Measurements from ENCODE around the gene SLIT3. TPM values are rescaled to one million over a fixed set of nuclear protein-coding genes. Genes with fewer than 3 reads are reported as not detected.

SLIT3 gene
- polyA plus RNA-seq, 1 donor, result 18.3 TPM

GRCh38 chr5:169248996-169249395, 51.9 kb downstream of the SLIT3 start:
- H3K9me3 ChIP-seq (ENCODE audit: control insufficient read depth, low read depth, low read length), result no peaks in the 10 kb centered on the region
- H3K36me3 ChIP-seq (ENCODE audit: control insufficient read depth, insufficient read depth, low read length), result no peaks in the 10 kb centered on the region
- no peaks in the 10 kb centered on the region for H3K4me1 ChIP-seq (ENCODE audit: control insufficient read depth, insufficient read depth, low read length)
- H3K4me3 ChIP-seq (ENCODE audit: low read length), result no peak overlapping the region
- WGBS (ENCODE audit: insufficient coverage, low lambda C conversion rate), result 14% methylated on average over 1 of the region's 1 CpG
- H3K27ac ChIP-seq (ENCODE audit: low read length), result no peak overlapping the region
- H3K27me3 ChIP-seq (ENCODE audit: control insufficient read depth, insufficient read depth, low read length), result no peaks in the 10 kb centered on the region
- no peak for DNase-seq

GRCh38 chr5:169248550-169248949, 52.4 kb downstream of the SLIT3 start:
- Histone ChIP-seq H3K4me3 (ENCODE audit: low read length) (no peak overlapping the region), H3K36me3 (ENCODE audit: control insufficient read depth, insufficient read depth, low read length) (no peaks in the 10 kb centered on the region), H3K27me3 (ENCODE audit: control insufficient read depth, insufficient read depth, low read length) (no peaks in the 10 kb centered on the region), H3K4me1 (ENCODE audit: control insufficient read depth, insufficient read depth, low read length) (no peaks in the 10 kb centered on the region), H3K27ac (ENCODE audit: low read length) (no peak overlapping the region), H3K9me3 (ENCODE audit: control insufficient read depth, low read depth, low read length) (no peaks in the 10 kb centered on the region)
- DNase-seq, result no peak
- WGBS (ENCODE audit: insufficient coverage, low lambda C conversion rate), result no CpG with 5 or more reads among the region's 3 CpGs

- no CpG with 5 or more reads among the region's 3 CpGs for WGBS (ENCODE audit: insufficient coverage, low lambda C conversion rate)
- no peak overlapping the region for H3K27ac ChIP-seq (ENCODE audit: low read length)
- no peaks in the 10 kb centered on the region for H3K36me3 ChIP-seq (ENCODE audit: control insufficient read depth, insufficient read depth, low read length)
- no peaks in the 10 kb centered on the region for H3K4me1 ChIP-seq (ENCODE audit: control insufficient read depth, insufficient read depth, low read length)
- DNase-seq, result no peak
- H3K9me3 ChIP-seq (ENCODE audit: control insufficient read depth, low read depth, low read length), result no peaks in the 10 kb centered on the region
- H3K4me3 ChIP-seq (ENCODE audit: low read length), result no peak overlapping the region
- H3K27me3 ChIP-seq (ENCODE audit: control insufficient read depth, insufficient read depth, low read length), result no peaks in the 10 kb centered on the region
Observed at GRCh38 chr5:169244812-169245211, 56.1 kb downstream of the SLIT3 start.

GRCh38 chr5:169243651-169244422, 57.1 kb downstream of the SLIT3 start:
- WGBS (ENCODE audit: insufficient coverage, low lambda C conversion rate), result no CpG with 5 or more reads among the region's 10 CpGs
- H3K27ac ChIP-seq (ENCODE audit: low read length), result no peak overlapping the region
- H3K4me3 ChIP-seq (ENCODE audit: low read length), result no peak overlapping the region
- DNase-seq, result no peak
- H3K36me3 ChIP-seq (ENCODE audit: control insufficient read depth, insufficient read depth, low read length), result no peaks in the 10 kb centered on the region
- H3K27me3 ChIP-seq (ENCODE audit: control insufficient read depth, insufficient read depth, low read length), result no peaks in the 10 kb centered on the region
- no peaks in the 10 kb centered on the region for H3K4me1 ChIP-seq (ENCODE audit: control insufficient read depth, insufficient read depth, low read length)
- no peaks in the 10 kb centered on the region for H3K9me3 ChIP-seq (ENCODE audit: control insufficient read depth, low read depth, low read length)

- whole genome bisulfite sequencing (ENCODE audit: insufficient coverage, low lambda C conversion rate), result 60% methylated on average over 1 of the region's 2 CpGs
- H3K36me3 ChIP-seq (ENCODE audit: control insufficient read depth, insufficient read depth, low read length), result no peaks in the 10 kb centered on the region
- no peak overlapping the region for H3K27ac ChIP-seq (ENCODE audit: low read length)
- no peaks in the 10 kb centered on the region for H3K9me3 ChIP-seq (ENCODE audit: control insufficient read depth, low read depth, low read length)
- H3K4me3 ChIP-seq (ENCODE audit: low read length), result no peak overlapping the region
- no peak for DNase-seq
- H3K27me3 ChIP-seq (ENCODE audit: control insufficient read depth, insufficient read depth, low read length), result no peaks in the 10 kb centered on the region
- no peaks in the 10 kb centered on the region for H3K4me1 ChIP-seq (ENCODE audit: control insufficient read depth, insufficient read depth, low read length)
Observed at GRCh38 chr5:169242849-169243186, 58.1 kb downstream of the SLIT3 start.

GRCh38 chr5:169242175-169242848, 58.6 kb downstream of the SLIT3 start:
- H3K4me3 ChIP-seq (ENCODE audit: low read length), result no peak overlapping the region
- no peak overlapping the region for H3K27ac ChIP-seq (ENCODE audit: low read length)
- no CpG with 5 or more reads among the region's 4 CpGs for WGBS (ENCODE audit: insufficient coverage, low lambda C conversion rate)
- H3K4me1 ChIP-seq (ENCODE audit: control insufficient read depth, insufficient read depth, low read length), result no peaks in the 10 kb centered on the region
- H3K27me3 ChIP-seq (ENCODE audit: control insufficient read depth, insufficient read depth, low read length), result no peaks in the 10 kb centered on the region
- H3K9me3 ChIP-seq (ENCODE audit: control insufficient read depth, low read depth, low read length), result no peaks in the 10 kb centered on the region
- no peaks in the 10 kb centered on the region for H3K36me3 ChIP-seq (ENCODE audit: control insufficient read depth, insufficient read depth, low read length)
- no peak for DNase-seq

- Histone ChIP-seq H3K27me3 (ENCODE audit: control insufficient read depth, insufficient read depth, low read length) (no peaks in the 10 kb centered on the region), H3K9me3 (ENCODE audit: control insufficient read depth, low read depth, low read length) (no peaks in the 10 kb centered on the region), H3K4me1 (ENCODE audit: control insufficient read depth, insufficient read depth, low read length) (no peaks in the 10 kb centered on the region), H3K27ac (ENCODE audit: low read length) (no peak overlapping the region), H3K4me3 (ENCODE audit: low read length) (no peak overlapping the region), H3K36me3 (ENCODE audit: control insufficient read depth, insufficient read depth, low read length) (no peaks in the 10 kb centered on the region)
- 100% methylated on average over 2 of the region's 6 CpGs for WGBS (ENCODE audit: insufficient coverage, low lambda C conversion rate)
- DNase-seq, result no peak
Observed at GRCh38 chr5:169229342-169229892, 71.5 kb downstream of the SLIT3 start.

GRCh38 chr5:169226895-169227294, 74.0 kb downstream of the SLIT3 start:
- no peak for DNase-seq
- no CpG with 5 or more reads among the region's 3 CpGs for WGBS (ENCODE audit: insufficient coverage, low lambda C conversion rate)

GRCh38 chr5:169225830-169226356, 75.0 kb downstream of the SLIT3 start:
- no peaks in the 10 kb centered on the region for H3K9me3 ChIP-seq (ENCODE audit: control insufficient read depth, low read depth, low read length)
- no CpG with 5 or more reads among the region's 6 CpGs for WGBS (ENCODE audit: insufficient coverage, low lambda C conversion rate)
- H3K36me3 ChIP-seq (ENCODE audit: control insufficient read depth, insufficient read depth, low read length), result no peaks in the 10 kb centered on the region
- no peak overlapping the region for H3K27ac ChIP-seq (ENCODE audit: low read length)
- H3K27me3 ChIP-seq (ENCODE audit: control insufficient read depth, insufficient read depth, low read length), result no peaks in the 10 kb centered on the region
- H3K4me1 ChIP-seq (ENCODE audit: control insufficient read depth, insufficient read depth, low read length), result no peaks in the 10 kb centered on the region
- H3K4me3 ChIP-seq (ENCODE audit: low read length), result no peak overlapping the region
- no peak for DNase-seq

More at GRCh38 chr5:169226895-169227294, 74.0 kb downstream of the SLIT3 start:
- Histone ChIP-seq H3K27ac (ENCODE audit: low read length) (no peak overlapping the region), H3K4me3 (ENCODE audit: low read length) (no peak overlapping the region), H3K4me1 (ENCODE audit: control insufficient read depth, insufficient read depth, low read length) (no peaks in the 10 kb centered on the region), H3K36me3 (ENCODE audit: control insufficient read depth, insufficient read depth, low read length) (no peaks in the 10 kb centered on the region), H3K27me3 (ENCODE audit: control insufficient read depth, insufficient read depth, low read length) (no peaks in the 10 kb centered on the region), H3K9me3 (ENCODE audit: control insufficient read depth, low read depth, low read length) (no peaks in the 10 kb centered on the region)

GRCh38 chr5:169223595-169223953, 77.4 kb downstream of the SLIT3 start:
- Histone ChIP-seq H3K4me3 (ENCODE audit: low read length) (no peak overlapping the region), H3K9me3 (ENCODE audit: control insufficient read depth, low read depth, low read length) (no peaks in the 10 kb centered on the region), H3K36me3 (ENCODE audit: control insufficient read depth, insufficient read depth, low read length) (no peaks in the 10 kb centered on the region), H3K4me1 (ENCODE audit: control insufficient read depth, insufficient read depth, low read length) (peaks cover 5% of the 10 kb centered on the region), H3K27me3 (ENCODE audit: control insufficient read depth, insufficient read depth, low read length) (no peaks in the 10 kb centered on the region), H3K27ac (ENCODE audit: low read length) (no peak overlapping the region)
- WGBS (ENCODE audit: insufficient coverage, low lambda C conversion rate), result no CpG with 5 or more reads among the region's 1 CpG
- no peak for DNase-seq

Measured in large intestine (tissue), 3 donors.